HG03432 (cell line): ENCODE results near the gene ENO3.

Experiments
- ATAC-seq: cut with Tn5 transposase; IDR thresholded peaks from one replicate; pipeline ENCODE4 v1.9.1; 2021; ENCODE audit warnings: mild to moderate bottlenecking, moderate library complexity; ENCODE audit not compliant: unreplicated experiment

The ENO3 gene

GRCh38 chr17:4936436-4936835 is 14.5 kb upstream of the ENO3 start:
- no peak for ATAC-seq

GRCh38 chr17:4937553-4937952 is 13.4 kb upstream of the ENO3 start:
- no peak for ATAC-seq

DNA sequence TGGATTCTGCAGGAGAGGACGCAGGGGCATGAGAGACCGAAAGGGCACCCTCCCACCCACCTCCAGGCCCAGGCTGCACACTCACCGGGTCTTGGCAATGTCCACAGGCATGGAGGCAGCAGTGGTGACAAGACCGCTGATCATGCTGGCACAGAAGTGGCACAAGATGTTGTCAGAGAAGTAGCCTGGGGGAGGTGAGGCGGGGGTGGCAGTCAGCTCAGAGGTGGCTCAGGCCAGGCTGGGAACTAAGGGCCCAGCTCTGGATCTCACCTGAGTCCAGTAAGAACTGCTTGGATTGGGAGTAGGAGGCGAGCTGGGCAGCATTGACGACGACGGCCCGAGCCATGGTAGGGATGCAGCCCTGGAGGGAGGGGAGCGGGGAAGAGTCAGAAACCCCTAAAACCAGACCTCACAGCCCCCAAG is 12.8 kb upstream of the ENO3 start:
- no peak for ATAC-seq

DNA sequence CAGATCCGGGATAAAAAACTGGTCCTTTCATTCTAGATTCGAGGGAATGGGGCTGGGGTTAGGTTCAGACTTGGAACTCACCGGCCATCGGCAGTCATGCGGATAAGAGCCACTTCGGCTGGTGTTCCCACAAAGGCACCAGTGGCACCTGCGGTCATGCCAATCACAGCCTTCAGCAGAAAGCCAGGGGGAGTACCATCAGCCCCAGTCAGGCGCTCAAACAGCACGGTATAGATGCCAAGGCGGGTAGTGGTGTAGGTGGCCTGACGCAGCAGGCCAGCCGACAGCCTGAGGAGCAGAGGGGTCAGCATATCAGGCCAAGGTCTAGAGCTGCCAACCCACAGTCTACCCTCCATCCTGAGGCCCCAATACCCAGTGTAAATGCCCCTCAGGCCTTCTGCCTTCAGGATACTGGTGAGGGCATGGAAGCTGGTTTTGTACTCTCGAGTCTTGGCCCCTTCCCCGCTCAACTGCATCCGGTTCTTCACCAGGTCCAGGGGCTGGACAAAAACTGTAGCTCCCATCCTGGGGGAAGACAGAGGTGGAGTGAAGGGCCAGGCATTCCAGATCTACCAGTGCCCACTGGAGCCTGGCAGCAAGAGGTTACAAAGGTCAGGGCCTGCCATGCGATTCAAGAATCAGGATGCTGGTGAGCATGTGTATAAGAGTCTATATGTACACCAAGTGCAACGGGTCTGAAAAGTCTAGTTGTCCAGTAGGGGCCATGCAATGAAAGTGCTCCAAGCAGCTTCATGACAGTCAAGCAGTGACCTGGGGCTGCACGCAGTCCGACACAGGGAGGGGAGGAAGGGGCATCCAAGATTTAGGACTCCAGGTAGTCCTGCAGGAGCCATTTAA is 12.0 kb upstream of the ENO3 start:
- no peak for ATAC-seq

DNA sequence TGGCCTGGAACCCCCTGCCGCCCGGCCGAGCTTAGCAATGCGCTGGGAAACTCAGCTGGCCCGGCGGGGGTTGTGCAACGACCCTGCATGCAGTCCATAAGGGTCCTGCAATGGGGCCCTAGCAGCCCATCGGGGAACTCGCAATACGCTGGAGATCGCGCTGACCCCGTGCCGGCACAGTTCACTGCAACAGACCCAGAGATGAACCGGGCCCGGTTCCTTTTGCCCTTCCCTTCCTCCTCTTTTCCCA is 11.4 kb upstream of the ENO3 start:
- ATAC-seq = peak; percentile 13

DNA sequence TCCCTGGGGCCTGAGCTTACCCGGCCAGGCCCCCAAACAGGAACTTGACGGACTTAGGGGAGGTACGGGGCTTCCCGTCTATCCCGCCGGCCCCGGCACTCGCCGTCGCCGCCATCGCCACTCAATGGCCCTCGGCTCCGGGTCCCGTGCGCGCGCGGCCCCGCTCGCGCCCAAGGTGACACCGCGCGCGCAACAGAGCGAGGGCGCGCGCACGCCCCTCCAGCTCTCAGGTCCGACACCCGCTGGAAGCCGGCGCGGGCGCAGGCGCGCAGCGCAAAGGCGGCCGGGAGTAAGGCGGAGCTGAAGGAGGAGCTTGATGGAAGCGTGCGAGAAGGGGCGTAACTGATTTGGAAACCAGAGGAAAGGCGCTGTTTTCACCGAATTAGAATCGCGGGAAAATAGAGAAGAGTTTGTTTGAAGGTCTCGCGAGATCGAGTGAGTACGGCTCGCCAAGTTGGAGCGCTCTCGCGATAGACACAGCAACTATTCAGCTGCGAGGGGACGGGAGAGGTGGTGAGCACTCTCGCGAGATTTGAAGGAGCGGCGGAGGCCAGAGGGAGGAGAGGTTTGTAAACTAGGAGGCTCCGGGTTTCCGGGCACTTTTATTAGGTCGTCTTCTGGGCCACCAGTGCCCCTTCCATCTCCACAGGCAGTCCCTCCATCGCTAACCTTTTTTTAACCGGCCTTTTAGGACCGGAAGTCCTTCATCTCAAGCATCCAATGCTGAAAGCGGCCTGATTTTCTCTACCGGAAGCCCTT is 10.9 kb upstream of the ENO3 start, which contains the start of the genes RNF167 and SLC25A11:
Gene RNF167 (plus strand): TSS at position 473 of the 759 bp plus-strand sequence. CDS start 642 bp downstream, outside the sequence.
Gene SLC25A11 (minus strand): TSS at position 251 of the 759 bp plus-strand sequence. CDS start 136 bp downstream, at position 115.
- ATAC-seq = peak; percentile 77

DNA sequence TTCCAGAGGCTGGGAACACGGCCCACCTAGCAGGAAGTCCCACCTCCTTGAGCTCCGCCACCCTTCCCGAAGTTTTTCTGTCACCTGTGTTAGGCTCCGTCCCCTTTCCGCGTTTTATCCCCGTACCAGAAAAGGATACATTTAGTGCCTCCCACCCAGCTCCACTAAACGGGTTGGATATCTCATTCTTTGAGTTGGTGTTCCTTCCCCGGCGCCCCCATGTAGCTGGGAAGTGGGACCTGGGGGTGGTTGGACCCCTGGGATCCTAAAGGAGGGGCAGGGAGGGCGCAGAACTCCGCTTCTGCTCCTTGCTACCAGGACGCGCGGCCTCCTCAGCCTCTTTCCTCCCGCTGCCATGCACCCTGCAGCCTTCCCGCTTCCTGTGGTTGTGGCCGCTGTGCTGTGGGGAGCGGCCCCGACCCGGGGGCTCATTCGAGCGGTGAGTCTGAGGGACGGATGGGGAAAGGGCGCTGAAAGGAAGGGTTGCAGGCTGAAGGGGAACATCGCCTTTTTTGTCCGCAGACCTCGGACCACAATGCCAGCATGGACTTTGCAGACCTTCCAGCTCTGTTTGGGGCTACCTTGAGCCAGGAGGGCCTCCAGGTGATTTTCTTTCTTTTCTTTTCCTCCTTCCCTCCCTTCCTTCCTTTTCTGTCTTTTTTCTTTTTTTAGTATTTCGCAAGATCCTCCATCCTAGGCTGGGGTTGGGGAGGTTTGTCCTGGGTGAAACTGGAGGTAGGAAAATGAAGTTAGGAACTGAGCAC is 10.2 kb upstream of the ENO3 start:
- no peak for ATAC-seq

- ATAC-seq = no peak
Measured at GRCh38 chr17:4941319-4941610, 9.7 kb upstream of the ENO3 start.

GRCh38 chr17:4942760-4943508 is 8.0 kb upstream of the ENO3 start:
- ATAC-seq = no peak

DNA sequence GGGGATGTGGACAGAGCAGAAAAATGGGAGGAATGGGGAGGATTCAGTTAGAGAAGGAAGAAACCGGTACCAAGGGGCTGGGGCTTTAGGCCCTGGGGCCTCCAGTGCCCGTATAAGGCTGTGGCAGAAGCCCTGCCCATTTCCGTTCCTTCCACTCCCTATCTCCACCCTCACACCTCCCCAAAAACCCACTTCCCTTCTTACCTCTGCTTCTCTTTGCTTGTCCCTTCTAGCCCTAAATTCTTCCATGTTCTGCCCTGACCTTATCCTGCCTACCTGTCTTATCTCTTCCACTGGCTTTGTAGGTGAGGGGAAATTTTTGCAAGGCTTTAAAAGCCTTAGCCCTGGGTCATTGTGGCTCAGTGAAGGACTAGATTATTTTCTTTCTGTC is 6.8 kb upstream of the ENO3 start:
- ATAC-seq = no peak

DNA sequence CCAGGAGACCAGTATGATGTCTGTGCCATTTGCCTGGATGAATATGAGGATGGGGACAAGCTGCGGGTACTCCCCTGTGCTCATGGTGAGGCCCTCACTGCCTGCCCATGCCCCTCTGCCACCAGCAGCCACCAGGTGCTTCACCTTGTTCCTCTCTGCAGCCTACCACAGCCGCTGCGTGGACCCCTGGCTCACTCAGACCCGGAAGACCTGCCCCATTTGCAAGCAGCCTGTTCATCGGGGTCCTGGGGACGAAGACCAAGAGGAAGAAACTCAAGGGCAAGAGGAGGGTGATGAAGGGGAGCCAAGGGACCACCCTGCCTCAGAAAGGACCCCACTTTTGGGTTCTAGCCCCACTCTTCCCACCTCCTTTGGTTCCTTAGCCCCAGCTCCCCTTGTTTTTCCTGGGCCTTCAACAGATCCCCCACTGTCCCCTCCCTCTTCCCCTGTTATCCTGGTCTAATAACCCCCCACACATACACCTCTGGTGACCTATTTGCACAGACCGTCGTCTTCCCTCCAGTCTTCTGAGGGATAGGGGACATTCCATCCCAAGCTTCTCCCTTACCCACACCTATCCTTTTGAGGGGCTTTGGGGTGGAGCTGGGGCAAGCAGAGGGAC is 6.3 kb upstream of the ENO3 start:
- ATAC-seq = no peak

DNA sequence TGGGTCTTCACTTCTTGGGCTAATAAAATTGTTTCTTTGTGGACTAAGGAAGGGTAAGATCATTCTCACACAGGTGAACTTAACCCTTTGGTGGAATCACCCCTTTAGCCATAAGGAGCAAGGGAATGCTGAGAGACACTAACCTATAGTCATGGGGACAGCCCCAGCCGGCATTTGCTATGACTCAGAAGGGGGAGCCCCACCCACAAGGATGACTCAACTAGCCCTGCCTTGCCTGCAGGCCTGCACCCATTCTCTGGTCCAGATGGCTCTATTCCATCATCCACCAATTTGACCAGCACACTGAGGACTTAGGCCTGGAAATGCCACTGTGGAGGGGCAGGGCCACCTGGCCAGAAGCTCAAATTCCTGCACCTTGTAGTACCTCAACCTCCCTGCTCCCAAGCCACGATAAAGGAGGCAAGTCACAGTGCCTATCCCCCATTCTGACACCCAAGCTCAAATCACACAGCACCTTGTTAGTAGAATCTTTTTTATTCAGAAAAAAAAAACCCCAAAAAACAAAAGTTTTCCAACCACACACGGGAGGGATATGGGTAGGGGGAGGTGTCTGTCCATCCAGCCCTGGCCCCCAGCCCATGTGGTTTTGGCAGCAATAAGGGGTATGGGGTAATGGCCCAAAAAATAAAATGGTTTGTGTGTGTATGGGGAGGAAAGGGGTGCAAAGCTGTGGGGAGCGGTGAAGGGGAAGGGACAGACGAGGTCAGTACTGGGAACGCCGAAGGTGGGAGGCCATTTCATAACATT is 5.6 kb upstream of the ENO3 start:
- ATAC-seq = peak; percentile 19

DNA sequence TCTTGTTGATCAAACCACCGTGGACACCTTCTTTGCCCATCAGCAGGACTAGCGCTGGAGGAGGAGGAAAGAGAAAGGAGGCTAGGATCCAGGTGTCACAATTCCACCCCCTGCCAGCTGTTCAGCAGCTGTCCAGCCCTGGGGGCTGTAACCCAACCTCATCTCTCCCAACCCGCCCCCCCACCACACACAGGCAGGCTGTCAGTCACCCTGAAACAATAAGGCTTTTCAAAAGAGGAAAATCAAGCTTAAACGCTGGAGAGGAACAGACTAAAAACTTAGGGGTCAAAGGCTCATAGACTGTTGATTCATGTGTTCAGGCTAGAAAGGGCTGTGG is 5.0 kb upstream of the ENO3 start:
- ATAC-seq = no peak

DNA sequence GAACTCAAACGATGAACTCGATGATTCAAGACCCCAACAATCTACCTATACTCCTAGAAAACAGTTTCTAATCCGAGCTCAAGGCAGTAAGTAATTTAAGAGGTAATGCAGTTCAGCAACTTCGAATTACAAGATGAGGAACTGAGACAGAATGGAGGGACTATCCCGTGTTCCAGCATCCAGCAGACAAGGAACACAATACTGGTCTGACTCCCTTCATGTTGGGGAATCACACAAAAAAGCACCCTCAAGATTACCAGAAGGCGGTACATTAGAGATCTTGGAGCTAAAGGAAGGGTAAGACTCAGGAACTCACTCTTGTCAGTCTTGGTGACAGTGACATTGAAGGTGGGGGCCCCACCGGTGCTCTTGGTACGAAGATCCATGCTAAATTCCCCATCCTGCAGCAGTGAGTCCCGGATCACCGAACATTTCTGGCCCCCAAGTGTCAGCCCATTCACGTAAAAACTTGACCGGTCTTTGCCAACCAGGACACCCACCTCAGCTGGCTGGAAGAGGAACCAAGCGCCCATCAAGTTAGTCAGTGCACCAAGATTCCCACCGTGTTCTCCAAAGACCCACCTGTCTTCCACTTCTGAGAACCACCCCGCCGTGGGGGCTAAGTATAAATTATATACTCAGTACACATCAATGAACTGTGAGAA is 4.5 kb upstream of the ENO3 start:
- ATAC-seq = no peak

GRCh38 chr17:4947010-4947410 is 3.9 kb upstream of the ENO3 start:
- no peak for ATAC-seq

- peak; percentile 22 for ATAC-seq
Measured at GRCh38 chr17:4947411-4948165, 3.3 kb upstream of the ENO3 start.

GRCh38 chr17:4948166-4948930 is 2.6 kb upstream of the ENO3 start, which contains the start of gene PFN1:
TSS of gene PFN1 (minus strand) at chr17:4948530. CDS start at chr17:4948394, 136 bp downstream.
- ATAC-seq = peak; percentile 19

GRCh38 chr17:4948931-4949320 is 2.0 kb upstream of the ENO3 start:
- ATAC-seq = peak; percentile 35
